Skeletal muscle cell (primary cell): ENCODE data around the gene SCCPDH.
A peak's percentile ranks its signal among the peaks of the same experiment; 100 is the strongest.
"Not testable (repeated sequence)": the region's sequence is repeated elsewhere in the genome, so short reads cannot be mapped to it uniquely, and the experiment has no call there.

Experiments used
- DNase-seq: peaks from one replicate; pipeline ENCODE4 v3.0.0-alpha.2; 2010; ENCODE audit warnings: low read depth
- H3K4me3 ChIP-seq: 2 replicates; pipeline ENCODE4 v1.5.1; 2011; ENCODE audit warnings: low read depth, mild to moderate bottlenecking, control low read depth, low read length, moderate library complexity

SCCPDH gene

GRCh38 chr1:246699095-246699735 lies 25.0 kb upstream of the SCCPDH start:
- peak; percentile 75 for DNase-seq
- peak overlapping the region; percentile 10 for H3K4me3 ChIP-seq

DNA sequence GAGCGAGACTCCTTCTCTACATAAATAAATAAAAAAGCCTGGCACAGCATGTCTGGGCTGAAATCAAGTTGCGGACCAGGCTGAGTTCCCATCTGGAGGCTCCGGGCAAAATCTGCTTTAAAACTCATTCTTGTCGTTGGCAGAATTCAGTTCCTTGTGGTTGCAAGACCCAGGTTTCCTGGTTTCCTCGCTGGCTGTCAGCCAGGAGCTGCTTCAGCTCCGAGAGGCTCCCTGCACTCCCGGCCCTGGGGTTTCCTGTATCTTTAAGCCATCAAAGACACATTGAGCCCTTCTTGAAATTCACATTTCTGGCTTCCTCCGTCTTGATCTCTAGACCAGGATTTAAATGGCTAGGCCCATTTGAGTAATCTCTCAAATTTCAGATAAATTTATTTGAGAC lies 20.6 kb upstream of the SCCPDH start:
- no peak overlapping the region for H3K4me3 ChIP-seq
- no peak for DNase-seq

GRCh38 chr1:246705368-246705767 lies 18.8 kb upstream of the SCCPDH start:
- H3K4me3 ChIP-seq, result no peak overlapping the region
- peak; percentile 69 for DNase-seq

DNA sequence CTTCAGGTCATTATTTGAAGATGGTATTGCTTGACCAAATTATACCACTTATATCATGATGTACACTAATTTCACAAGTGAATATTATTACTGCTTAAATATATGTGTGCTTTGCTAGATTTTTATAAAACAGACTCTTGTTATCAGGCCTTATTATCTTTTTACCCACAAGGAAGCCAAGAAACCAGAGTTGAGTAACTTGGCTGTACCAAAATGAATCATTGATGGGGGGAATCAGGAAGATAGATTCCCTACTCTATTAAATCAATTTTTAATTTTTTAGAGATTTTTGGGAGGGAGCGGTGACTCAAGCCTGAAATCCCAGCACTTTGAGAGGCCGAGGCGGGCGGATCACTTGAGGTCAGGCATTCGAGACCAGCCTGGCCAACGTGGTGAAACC lies 16.0 kb upstream of the SCCPDH start:
- DNase-seq, result no peak
- H3K4me3 ChIP-seq, result no peak overlapping the region

- no peak overlapping the region for H3K4me3 ChIP-seq
- DNase-seq, result no peak
These were observed 15.0 kb upstream of the SCCPDH start for GRCh38 chr1:246709196-246709595.

GRCh38 chr1:246709835-246710234 lies 14.4 kb upstream of the SCCPDH start:
- no peak for DNase-seq
- H3K4me3 ChIP-seq, result no peak overlapping the region

- no peak for DNase-seq
- H3K4me3 ChIP-seq, result no peak overlapping the region
These were observed 12.6 kb upstream of the SCCPDH start for GRCh38 chr1:246711548-246712003.

- DNase-seq, H3K4me3 ChIP-seq: not testable (repeated sequence)
These were observed 11.8 kb upstream of the SCCPDH start for GRCh38 chr1:246712428-246712827.

GRCh38 chr1:246719361-246719760 lies 4.8 kb upstream of the SCCPDH start:
- not testable (repeated sequence) for H3K4me3 ChIP-seq, DNase-seq

- H3K4me3 ChIP-seq, DNase-seq: not testable (repeated sequence)
These were observed 3.4 kb upstream of the SCCPDH start for GRCh38 chr1:246720814-246721213.

GRCh38 chr1:246722720-246723119 lies 1.5 kb upstream of the SCCPDH start:
- DNase-seq, result no peak
- H3K4me3 ChIP-seq, result no peak overlapping the region

GRCh38 chr1:246724731-246725095 lies 504 bp downstream of the SCCPDH start:
- DNase-seq, result no peak
- peak overlapping the region; percentile 75 for H3K4me3 ChIP-seq

- peak overlapping the region; percentile 75 for H3K4me3 ChIP-seq
- no peak for DNase-seq
These were observed 982 bp downstream of the SCCPDH start for GRCh38 chr1:246725191-246725590.

GRCh38 chr1:246726255-246726679 lies 2.1 kb downstream of the SCCPDH start:
- DNase-seq, result no peak
- H3K4me3 ChIP-seq, result no peak overlapping the region

DNA sequence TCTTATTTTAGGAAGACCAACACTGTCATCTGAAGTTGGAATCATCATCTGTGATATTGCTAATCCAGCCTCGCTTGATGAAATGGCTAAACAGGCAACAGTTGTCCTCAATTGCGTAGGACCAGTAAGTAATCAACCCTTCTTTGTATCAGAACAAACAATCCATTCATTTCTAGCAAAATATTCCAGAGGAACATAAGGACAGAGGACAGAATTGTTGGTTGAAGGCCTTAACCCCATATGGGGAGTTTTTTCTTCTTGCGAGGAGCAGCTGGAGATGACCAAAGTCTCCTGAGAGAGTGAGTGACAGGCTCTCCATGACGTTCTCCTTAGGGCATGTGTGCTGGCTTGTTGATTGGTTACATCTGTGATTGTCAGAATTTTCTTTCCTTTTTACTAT lies 2.7 kb downstream of the SCCPDH start:
- no peak overlapping the region for H3K4me3 ChIP-seq
- no peak for DNase-seq

- H3K4me3 ChIP-seq, result no peak overlapping the region
- DNase-seq, result no peak
These were observed 3.4 kb downstream of the SCCPDH start for GRCh38 chr1:246727594-246727993.

- no peak overlapping the region for H3K4me3 ChIP-seq
- no peak for DNase-seq
These were observed 4.1 kb downstream of the SCCPDH start for GRCh38 chr1:246728311-246728710.

- not testable (repeated sequence) for H3K4me3 ChIP-seq, DNase-seq
These were observed 4.8 kb downstream of the SCCPDH start for GRCh38 chr1:246729040-246729439.

- DNase-seq, result no peak
- no peak overlapping the region for H3K4me3 ChIP-seq
These were observed 6.6 kb downstream of the SCCPDH start for GRCh38 chr1:246730839-246731238.

DNA sequence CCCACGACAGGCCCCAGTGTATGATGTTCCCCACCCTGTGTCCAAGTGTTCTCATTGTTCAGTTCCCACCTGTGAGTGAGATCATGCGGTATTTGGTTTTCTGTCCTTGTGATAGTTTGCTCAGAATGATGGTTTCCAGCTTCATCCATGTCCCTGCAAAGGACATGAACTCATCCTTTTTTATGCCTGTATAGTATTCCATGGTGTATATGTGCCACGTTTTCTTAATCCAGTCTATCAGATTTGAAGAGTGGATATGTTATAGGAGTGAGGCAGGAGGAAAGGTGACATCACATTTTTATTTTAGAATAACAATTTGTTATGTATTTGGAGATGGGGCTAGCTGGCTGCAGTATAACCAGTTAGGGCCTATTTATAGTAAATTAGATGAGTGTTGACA lies 7.7 kb downstream of the SCCPDH start:
- not testable (repeated sequence) for DNase-seq

DNA sequence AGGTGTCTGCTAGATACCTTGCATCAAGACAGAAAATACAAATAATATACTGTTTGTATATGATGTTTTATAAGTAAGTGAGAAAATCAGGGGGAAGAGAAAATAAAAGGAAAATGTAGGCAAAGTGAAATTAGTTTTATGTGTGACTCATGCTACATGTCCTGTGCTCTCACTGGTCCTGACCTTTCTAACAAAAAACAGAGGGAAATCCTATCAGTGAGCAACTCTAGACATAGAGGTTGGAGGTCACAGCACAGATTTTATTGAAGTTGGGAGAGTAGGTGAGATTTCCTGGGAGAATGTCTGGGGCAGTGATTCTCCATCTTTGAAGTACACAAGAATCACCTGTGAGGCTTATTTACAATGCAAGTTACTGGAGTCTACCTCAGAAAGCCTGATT lies 9.5 kb downstream of the SCCPDH start:
- no peak overlapping the region for H3K4me3 ChIP-seq
- DNase-seq, result no peak

More for the DNA sequence above, 7.7 kb downstream of the SCCPDH start:
- H3K4me3 ChIP-seq, result not testable (repeated sequence)

- H3K4me3 ChIP-seq, result no peak overlapping the region
- DNase-seq, result no peak
These were observed 10.7 kb downstream of the SCCPDH start for GRCh38 chr1:246734866-246735265.
